ENCODE data around the gene MYRFL. TPM values are rescaled to one million over a fixed set of nuclear protein-coding genes. Genes with fewer than 3 reads are reported as not detected.

MYRFL gene
- polyA plus RNA-seq, 1 of the 3 experiments (the other 2 are of a cell fraction), result not detected

DNA sequence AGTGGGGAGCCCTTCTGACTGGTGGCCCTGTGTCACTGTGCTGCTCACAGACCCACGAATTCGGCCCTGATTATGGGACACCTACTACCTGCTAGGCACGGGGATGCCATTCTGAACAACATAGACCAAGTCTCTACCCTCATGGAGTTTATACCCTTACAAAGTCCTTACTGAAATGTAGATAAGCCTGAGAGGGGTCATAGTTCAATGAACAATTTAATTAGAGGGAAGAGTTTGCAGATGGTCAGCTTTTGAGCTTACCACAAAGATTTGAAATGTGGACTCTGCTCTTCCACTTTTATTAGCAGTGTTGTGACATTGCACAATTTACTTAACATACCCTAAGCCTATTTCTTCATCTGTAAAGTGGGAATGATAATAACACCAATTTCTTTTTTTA, 161.1 kb downstream of the MYRFL start (continued):
- TF ChIP-seq MXI1 (IDR thresholded peaks at IDR 0.05; ENCODE audit: low read depth, low read length) (no peak), NFIC (IDR thresholded peaks at IDR 0.05; ENCODE audit: borderline replicate concordance) (no peak), YY1 (IDR thresholded peaks at IDR 0.05; ENCODE audit: low read depth) (no peak), POLR2AphosphoS5 (IDR thresholded peaks at IDR 0.05; ENCODE audit: low read depth, low read length) (no peak), FOXM1 (IDR thresholded peaks at IDR 0.05; ENCODE audit: low read depth) (no peak), FOXJ3 (CRISPR knock-in tag; IDR thresholded peaks at IDR 0.05) (no peak), IRF3 (IDR thresholded peaks at IDR 0.05; ENCODE audit: low read depth, low read length) (no peak), GABPA (IDR thresholded peaks at IDR 0.05; ENCODE audit: low read depth) (no peak), RAD21 (IDR thresholded peaks at IDR 0.05; ENCODE audit: low read length) (no peak), JUND (IDR thresholded peaks at IDR 0.05) (no peak), TEAD4 (IDR thresholded peaks at IDR 0.05; ENCODE audit: borderline replicate concordance, insufficient read depth) (no peak), RXRA (IDR thresholded peaks at IDR 0.05; ENCODE audit: borderline replicate concordance, low read depth) (no peak), REST (IDR thresholded peaks at IDR 0.05; ENCODE audit: low read depth, low read length) (no peak)

- H3K4me3 ChIP-seq (ENCODE audit: low read depth in 2 of 2, low read length in 1 of 2), result no peak overlapping the region
- POLR2A ChIA-PET, result no interaction called here
- H3K9me3 ChIP-seq, result no peaks in the 10 kb centered on the region
- H3K4me1 ChIP-seq (ENCODE audit: control insufficient read depth in 1 of 2, insufficient read depth in 2 of 2, low read depth in 1 of 2, low read length in 1 of 2), result peaks cover 4 to 25% of the 10 kb centered on the region in 2 experiments; a peak in 2 of 4 replicates
- H2AFZ ChIP-seq (ENCODE audit: low read depth), result peak overlapping the region; percentile 74
- H3K79me2 ChIP-seq (ENCODE audit: insufficient read depth), result no peaks in the 10 kb centered on the region
- 9% methylated on average over 2 of the region's 2 CpGs for WGBS (ENCODE audit: low lambda C conversion rate)
- no peaks in the 10 kb centered on the region for H3K9me2 ChIP-seq
- no peaks in the 10 kb centered on the region for H4K20me1 ChIP-seq (ENCODE audit: insufficient read depth)
- peak overlapping the region; percentile 29; the same call in 1 of the 2 replicates for H3K4me2 ChIP-seq
- peak overlapping the region; percentile 76 to 86 for H3K27ac ChIP-seq (ENCODE audit: low read depth in 2 of 2, low read length in 1 of 2)
- 0 out of 2 replicates have a peak overlapping the region, but pooled peaks have one; percentile 20 for H3K9ac ChIP-seq
- peaks cover 14% of the 10 kb centered on the region for H3F3A ChIP-seq (replicated peaks; ENCODE audit: insufficient read depth)
- DNase-seq, result no peak
- CTCF ChIA-PET, result interaction anchor here (0.6 to 0.7 kb wide), 2 partner anchors 39 to 265 kb away, joined by 3 read pairs; no protein-coding TSS in a partner anchor
- no peaks in the 10 kb centered on the region for H3K27me3 ChIP-seq (ENCODE audit: insufficient read depth)
- H3K36me3 ChIP-seq (replicated peaks in 1 of 2; ENCODE audit: control insufficient read depth in 1 of 2, insufficient read depth in 2 of 2, low read length in 1 of 2), result no peaks in the 10 kb centered on the region
- TF ChIP-seq TEAD4 (IDR thresholded peaks at IDR 0.05; ENCODE audit: borderline replicate concordance, insufficient read depth) (peak; percentile 70; the same call in 1 of the 2 replicates), NFIC (IDR thresholded peaks at IDR 0.05; ENCODE audit: borderline replicate concordance) (0 out of 2 replicates have a peak, but pooled peaks have one; percentile 8), GABPA (IDR thresholded peaks at IDR 0.05; ENCODE audit: low read depth) (no peak; the same call in 1 of the 2 replicates), FOXJ3 (CRISPR knock-in tag; IDR thresholded peaks at IDR 0.05) (no peak), REST (IDR thresholded peaks at IDR 0.05; ENCODE audit: low read depth, low read length) (no peak), RXRA (IDR thresholded peaks at IDR 0.05; ENCODE audit: borderline replicate concordance, low read depth) (peak; percentile 37; the same call in 1 of the 2 replicates), MAX (IDR thresholded peaks at IDR 0.05; ENCODE audit: low read depth) (no peak), ELF1 (IDR thresholded peaks at IDR 0.05) (peak; percentile 71), NRF1 (IDR thresholded peaks at IDR 0.05; ENCODE audit: low read depth, low read length) (no peak), EP300 (IDR thresholded peaks at IDR 0.05; ENCODE audit: borderline replicate concordance in 1 of 2, low read depth in 1 of 2, low read length in 1 of 2) (no peak), CHD2 (IDR thresholded peaks at IDR 0.05; ENCODE audit: low read length, partially characterized antibody) (no peak), SMC3 (IDR thresholded peaks at IDR 0.05; ENCODE audit: low read depth, low read length) (no peak), EZH2phosphoT487 (IDR thresholded peaks at IDR 0.05; ENCODE audit: borderline replicate concordance, low read depth) (no peak), RFX5 (IDR thresholded peaks at IDR 0.05; ENCODE audit: low read length) (no peak)
- TF ChIP-seq, protein P1, sequence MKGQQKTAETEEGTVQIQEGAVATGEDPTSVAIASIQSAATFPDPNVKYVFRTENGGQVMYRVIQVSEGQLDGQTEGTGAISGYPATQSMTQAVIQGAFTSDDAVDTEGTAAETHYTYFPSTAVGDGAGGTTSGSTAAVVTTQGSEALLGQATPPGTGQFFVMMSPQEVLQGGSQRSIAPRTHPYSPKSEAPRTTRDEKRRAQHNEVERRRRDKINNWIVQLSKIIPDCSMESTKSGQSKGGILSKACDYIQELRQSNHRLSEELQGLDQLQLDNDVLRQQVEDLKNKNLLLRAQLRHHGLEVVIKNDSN (IDR thresholded peaks at IDR 0.05; ENCODE audit: borderline replicate concordance, low read depth), result no peak
These were observed 162.6 kb downstream of the MYRFL start for GRCh38 chr12:69987579-69988091.

Data from SK-N-SH (cell line).